Peyer's patch (tissue), 4 donors: ENCODE measurements around the gene INPPL1. TPM values are rescaled to one million over a fixed set of nuclear protein-coding genes. Genes with fewer than 3 reads are reported as not detected.

Experiments
- DNase-seq, 3 donors: peaks; one replicate each; pipeline ENCODE4 v3.0.0-alpha.2; 2017 to 2019
- H3K27ac ChIP-seq, 4 donors: fragments of 200-600 bp; sonication (generic); one replicate each; pipeline ENCODE4 v1.5.1; 2016 to 2019
- H3K27me3 ChIP-seq, 2 donors: fragments of 200-600 bp; sonication (generic); one replicate each; pipeline ENCODE4 v1.5.1; 2019
- H3K36me3 ChIP-seq, 3 donors: fragments of 200-600 bp; sonication (generic); one replicate each; pipeline ENCODE4 v1.5.1; 2016 to 2019
- H3K4me1 ChIP-seq, 4 donors: fragments of 200-600 bp; sonication (generic); one replicate each; pipeline ENCODE4 v1.5.1; 2016 to 2019
- H3K4me3 ChIP-seq, 4 donors: fragments of 200-600 bp; sonication (generic); 1 replicate in 3 of 4; 2 replicates in 1 of 4; pipeline ENCODE4 v1.5.1; 2016 to 2019; ENCODE audit warnings: mild to moderate bottlenecking in 1 of 4
- H3K9me3 ChIP-seq, 4 donors: fragments of 200-600 bp; sonication (generic); one replicate each; pipeline ENCODE4 v1.5.1; 2016 to 2019; ENCODE audit warnings: mild to moderate bottlenecking in 1 of 4
- POLR2A ChIP-seq, 2 donors: fragments of 450-650 bp; IDR thresholded peaks; one replicate each; pipeline ENCODE4 v1.5.1; 2017; ENCODE audit warnings: antibody characterized with exemption in 2 of 2, mild to moderate bottlenecking in 2 of 2, moderate library complexity in 2 of 2
- total RNA-seq, 4 donors: library from RNA; depleted of rRNA; stranded (reverse); fragments of >200 nt; gene quantifications; one replicate each; pipeline ENCODE4 v1.1.0, GENCODE V29; 2016
- TF ChIP-seq, protein P1 (sequence below), 6 experiments: fragments of 450-650 bp in 4 of 6; fragments of 200-600 bp in 2 of 6; sonication (generic) in 1 of 6; IDR thresholded peaks; one replicate each; pipeline ENCODE4 v1.5.1; 2017 to 2019; ENCODE audit warnings: antibody characterized with exemption in 6 of 6, mild to moderate bottlenecking in 3 of 6, moderate library complexity in 1 of 6

The INPPL1 gene
- total RNA-seq, 4 donors from 2014 or later = 106 to 198 (median 179) TPM

DNA sequence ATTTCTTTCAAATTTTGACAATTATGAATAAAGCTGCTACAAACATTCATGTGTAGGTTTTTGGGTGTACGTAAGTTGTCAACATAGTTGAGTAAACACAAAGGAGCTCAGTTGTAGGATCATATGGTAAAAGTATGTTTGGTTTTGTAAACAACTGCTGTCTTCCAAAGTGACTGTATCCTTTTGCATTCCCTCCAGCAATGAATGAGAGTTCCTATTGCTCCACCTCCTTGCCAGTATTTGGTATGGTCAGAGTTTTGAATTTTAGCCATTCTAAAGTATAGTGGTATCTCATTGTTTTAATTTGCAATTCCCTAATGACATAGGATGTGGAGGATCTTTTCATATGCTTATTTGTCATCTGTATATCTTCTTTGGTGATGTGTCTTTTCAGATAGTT lies 47.4 kb downstream of the INPPL1 start:
- TF ChIP-seq, protein P1, sequence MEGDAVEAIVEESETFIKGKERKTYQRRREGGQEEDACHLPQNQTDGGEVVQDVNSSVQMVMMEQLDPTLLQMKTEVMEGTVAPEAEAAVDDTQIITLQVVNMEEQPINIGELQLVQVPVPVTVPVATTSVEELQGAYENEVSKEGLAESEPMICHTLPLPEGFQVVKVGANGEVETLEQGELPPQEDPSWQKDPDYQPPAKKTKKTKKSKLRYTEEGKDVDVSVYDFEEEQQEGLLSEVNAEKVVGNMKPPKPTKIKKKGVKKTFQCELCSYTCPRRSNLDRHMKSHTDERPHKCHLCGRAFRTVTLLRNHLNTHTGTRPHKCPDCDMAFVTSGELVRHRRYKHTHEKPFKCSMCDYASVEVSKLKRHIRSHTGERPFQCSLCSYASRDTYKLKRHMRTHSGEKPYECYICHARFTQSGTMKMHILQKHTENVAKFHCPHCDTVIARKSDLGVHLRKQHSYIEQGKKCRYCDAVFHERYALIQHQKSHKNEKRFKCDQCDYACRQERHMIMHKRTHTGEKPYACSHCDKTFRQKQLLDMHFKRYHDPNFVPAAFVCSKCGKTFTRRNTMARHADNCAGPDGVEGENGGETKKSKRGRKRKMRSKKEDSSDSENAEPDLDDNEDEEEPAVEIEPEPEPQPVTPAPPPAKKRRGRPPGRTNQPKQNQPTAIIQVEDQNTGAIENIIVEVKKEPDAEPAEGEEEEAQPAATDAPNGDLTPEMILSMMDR (IDR thresholded peaks at IDR 0.05) = no peak
- no peak for TF ChIP-seq POLR2A (IDR thresholded peaks at IDR 0.05)
- Histone ChIP-seq H3K4me1 (no peaks in the 10 kb centered on the region), H3K27ac (no peak overlapping the region), H3K4me3 (no peak overlapping the region), H3K27me3 (no peaks in the 10 kb centered on the region), H3K9me3 (no peaks in the 10 kb centered on the region), H3K36me3 (no peaks in the 10 kb centered on the region)
- DNase-seq = no peak

DNA sequence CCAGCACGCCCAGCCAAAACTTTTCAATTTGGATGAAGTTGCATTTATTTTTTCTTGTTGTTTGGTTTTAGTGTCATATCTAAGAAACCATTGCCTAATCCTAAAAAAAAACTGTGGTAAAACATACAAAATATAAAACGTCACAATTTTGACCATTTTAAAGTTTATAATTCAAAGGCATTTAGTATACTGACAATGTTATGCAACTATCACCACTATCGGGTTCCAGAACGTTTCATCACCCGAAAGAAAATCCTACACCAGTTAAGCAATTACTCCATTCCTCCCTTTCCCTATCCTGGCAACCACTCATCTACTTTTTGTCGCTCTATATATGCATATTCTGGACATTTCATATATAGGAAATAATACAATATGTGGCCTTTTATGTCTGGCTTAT lies 49.9 kb downstream of the INPPL1 start:
- no peaks in the 10 kb centered on the region for H3K4me1 ChIP-seq
- no peaks in the 10 kb centered on the region for H3K36me3 ChIP-seq
- DNase-seq = no peak
- H3K4me3 ChIP-seq = no peak overlapping the region
- no peak overlapping the region for H3K27ac ChIP-seq
- TF ChIP-seq, protein P1 (IDR thresholded peaks at IDR 0.05) = no peak
- no peak for TF ChIP-seq POLR2A (IDR thresholded peaks at IDR 0.05)
- no peaks in the 10 kb centered on the region for H3K27me3 ChIP-seq
- no peaks in the 10 kb centered on the region for H3K9me3 ChIP-seq

DNA sequence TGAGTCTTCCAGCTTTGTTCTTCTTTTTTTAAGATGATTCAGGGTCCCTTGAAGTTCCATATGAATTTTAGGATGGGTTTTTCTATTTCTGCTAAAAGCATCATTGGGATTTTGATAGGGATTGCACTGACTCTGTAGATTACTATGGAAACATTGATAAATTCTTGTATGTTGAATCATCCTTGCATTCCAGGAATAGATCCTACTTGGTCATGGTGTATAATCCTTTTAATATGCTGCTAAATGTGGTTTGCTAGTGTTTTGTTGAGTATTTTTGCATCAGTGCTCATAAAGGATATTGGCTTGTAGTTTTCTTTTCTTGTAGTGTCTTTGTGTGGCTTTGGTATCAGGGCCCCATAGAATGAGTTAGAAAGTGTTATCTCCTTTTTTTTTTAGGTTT lies 54.3 kb downstream of the INPPL1 start:
- Histone ChIP-seq H3K4me1 (no peaks in the 10 kb centered on the region), H3K9me3 (no peaks in the 10 kb centered on the region), H3K27ac (no peak overlapping the region), H3K4me3 (no peak overlapping the region), H3K27me3 (no peaks in the 10 kb centered on the region), H3K36me3 (no peaks in the 10 kb centered on the region)
- TF ChIP-seq POLR2A (IDR thresholded peaks at IDR 0.05) = no peak
- TF ChIP-seq, protein P1 (IDR thresholded peaks at IDR 0.05) = no peak
- no peak for DNase-seq

DNA sequence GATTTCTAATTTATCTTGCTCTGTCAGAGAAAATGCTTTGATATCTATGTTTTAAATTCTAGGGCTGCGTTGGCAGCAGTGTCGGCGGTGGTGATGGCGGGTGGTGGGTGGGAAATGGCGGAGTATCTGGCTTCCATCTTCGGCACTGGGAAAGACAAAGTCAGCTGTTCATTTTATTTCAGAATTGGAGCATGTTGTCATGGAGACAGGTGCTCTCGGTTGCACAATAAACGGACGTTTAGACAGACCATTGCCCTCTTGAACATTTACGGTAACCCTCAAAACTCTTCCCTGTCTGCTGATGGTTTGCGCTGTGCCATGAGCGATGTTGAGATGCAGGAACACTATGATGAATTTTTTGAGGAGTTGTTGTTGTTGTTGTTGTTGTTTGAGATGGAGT lies 55.5 kb downstream of the INPPL1 start:
- Histone ChIP-seq H3K27me3 (no peaks in the 10 kb centered on the region), H3K4me1 (no peaks in the 10 kb centered on the region), H3K4me3 (no peak overlapping the region), H3K9me3 (no peaks in the 10 kb centered on the region), H3K36me3 (no peaks in the 10 kb centered on the region), H3K27ac (no peak overlapping the region)
- DNase-seq = no peak
- no peak for TF ChIP-seq POLR2A (IDR thresholded peaks at IDR 0.05)

DNA sequence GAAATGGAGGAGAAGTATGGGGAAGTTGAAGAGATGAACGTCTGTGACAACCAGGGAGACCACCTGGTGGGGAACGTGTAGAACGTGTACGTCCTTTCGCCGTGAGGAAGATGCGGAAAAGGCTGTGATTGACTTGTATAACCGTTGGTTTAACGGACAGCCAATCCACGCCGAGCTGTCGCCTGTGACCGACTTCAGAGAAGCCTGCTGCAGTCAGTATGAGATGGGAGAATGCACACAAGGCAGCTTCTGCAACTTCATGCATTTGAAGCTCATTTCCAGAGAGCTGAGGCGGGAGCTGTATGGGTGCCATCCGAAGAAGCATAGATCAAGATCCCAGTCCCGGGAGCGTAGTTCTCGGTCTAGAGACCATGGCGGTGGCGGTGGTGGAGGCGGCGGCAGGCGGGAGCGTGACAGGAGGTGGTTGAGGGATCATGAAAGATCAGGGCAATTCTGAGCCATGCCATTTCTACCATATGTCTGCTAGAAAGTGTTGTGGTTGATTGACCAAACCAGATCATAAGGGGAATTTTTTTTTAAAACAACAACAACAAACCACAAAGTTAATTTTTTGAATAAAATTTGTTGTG lies 56.3 kb downstream of the INPPL1 start:
- no peaks in the 10 kb centered on the region for H3K36me3 ChIP-seq
- H3K4me3 ChIP-seq = no peak overlapping the region
- no peaks in the 10 kb centered on the region for H3K9me3 ChIP-seq
- DNase-seq = no peak
- no peak overlapping the region for H3K27ac ChIP-seq
- TF ChIP-seq, protein P1 (IDR thresholded peaks at IDR 0.05) = no peak
- no peak for TF ChIP-seq POLR2A (IDR thresholded peaks at IDR 0.05)
- no peaks in the 10 kb centered on the region for H3K27me3 ChIP-seq
- no peaks in the 10 kb centered on the region for H3K4me1 ChIP-seq

DNA sequence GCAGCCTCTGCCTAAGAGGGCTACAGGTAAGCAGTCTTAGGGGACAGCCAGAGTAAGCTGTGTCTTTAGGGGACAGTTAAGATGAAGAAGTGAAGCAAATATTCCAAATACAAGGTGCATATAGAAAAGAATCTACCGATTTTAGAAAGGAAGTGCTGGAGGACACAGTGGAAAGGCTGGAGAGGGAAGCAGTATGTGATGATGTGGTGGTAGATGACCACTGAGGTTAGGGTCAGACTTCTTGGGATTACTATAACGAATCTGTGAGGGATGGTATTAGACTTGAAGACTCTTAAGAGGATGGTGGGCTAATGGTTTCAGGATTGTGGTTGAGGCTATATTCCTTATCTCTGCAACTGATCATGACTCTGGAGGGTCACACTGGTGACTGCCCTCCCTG lies 59.4 kb downstream of the INPPL1 start:
- Histone ChIP-seq H3K9me3 (no peaks in the 10 kb centered on the region), H3K36me3 (no peaks in the 10 kb centered on the region), H3K4me3 (no peak overlapping the region), H3K27me3 (no peaks in the 10 kb centered on the region), H3K4me1 (no peaks in the 10 kb centered on the region), H3K27ac (no peak overlapping the region)
- DNase-seq = no peak
- TF ChIP-seq, protein P1 (IDR thresholded peaks at IDR 0.05) = no peak
- no peak for TF ChIP-seq POLR2A (IDR thresholded peaks at IDR 0.05)
